HepG2 (cell line): ENCODE results near the gene MMP10. TPM values are rescaled to one million over a fixed set of nuclear protein-coding genes. Genes with fewer than 3 reads are reported as not detected.

Source experiments
- ATAC-seq: fragments of 200-7000 bp; cut with Tn5 transposase; 3 replicates; pipeline ENCODE4 v1.9.1; 2020; ENCODE audit warnings: mild to moderate bottlenecking, moderate library complexity
- BruUV-seq: library from RNA; stranded (reverse); fragments of 400-500 nt; replicated peaks from 2 replicates; lab custom pipeline; 2021; lab: Mats Ljungman, UMichigan
- CTCF ChIA-PET: fragments of 300-600 bp; formaldehyde crosslinking; extraction: SDS; loops from one replicate; lab custom pipeline; 2021; ENCODE audit warnings: low total read pairs, inconsistent platforms, low intra/inter-chr PET ratio; lab: Yijun Ruan, JAX
- POLR2A ChIA-PET: fragments of 350-600 bp; sonication (Branson Sonifier 250); formaldehyde crosslinking; loops from one replicate; lab custom pipeline; 2020; ENCODE audit warnings: antibody characterized with exemption, inconsistent platforms; lab: Yijun Ruan, JAX
- DNase-seq: peaks from one replicate; pipeline ENCODE4 v3.0.0-alpha.2; 2015; ENCODE audit warnings: low spot score
- FAIRE-seq: peaks from 3 replicates; lab custom pipeline; 2011; peaks lifted over from hg19 to GRCh38; lab: Jason Lieb, UNC
- H2AFZ ChIP-seq: one replicate; pipeline ENCODE4 v1.6.1; 2011; ENCODE audit warnings: low read length, inconsistent platforms
- H3K27ac ChIP-seq: fragments of 300-600 bp; 3 replicates; pipeline ENCODE4 v1.8.0; 2011; ENCODE audit warnings: mixed run types, mild to moderate bottlenecking, mixed read lengths, low read length, inconsistent platforms; ENCODE audit not compliant: insufficient read depth; ENCODE audit errors: extremely low read length
- H3K27me3 ChIP-seq, 2 experiments: fragments of 200-600 bp in 1 of 2; 2 replicates in 1 of 2; 3 replicates in 1 of 2; pipeline versions ENCODE4 v1.6.0 to v1.8.0; 2011; ENCODE audit warnings: low read length in 2 of 2, mild to moderate bottlenecking in 2 of 2, moderate library complexity in 2 of 2, inconsistent platforms in 1 of 2; ENCODE audit not compliant: insufficient read depth in 2 of 2, control insufficient read depth in 1 of 2
- H3K36me3 ChIP-seq, 2 experiments: fragments of 200-600 bp in 1 of 2; replicated peaks in 1 of 2; 2 replicates in 1 of 2; 3 replicates in 1 of 2; pipeline versions ENCODE4 v1.5.1 to v1.8.0; 2011; ENCODE audit warnings: low read length in 2 of 2, inconsistent platforms in 1 of 2; ENCODE audit not compliant: insufficient read depth in 2 of 2, control insufficient read depth in 1 of 2
- H3K4me1 ChIP-seq: 2 replicates; pipeline ENCODE4 v1.5.1; 2012; ENCODE audit warnings: low read length, inconsistent platforms; ENCODE audit not compliant: insufficient read depth
- H3K4me2 ChIP-seq: 2 replicates; pipeline ENCODE4 v1.6.0; 2011; ENCODE audit warnings: low read depth, low read length, inconsistent platforms
- H3K4me3 ChIP-seq, 3 experiments: fragments of 200-600 bp in 1 of 3; sonication (generic), shearing (Covaris generic) in 1 of 3; replicated peaks in 1 of 3; 2 replicates each; pipeline ENCODE4 v1.5.1; 2011 to 2016; ENCODE audit warnings: low read length in 3 of 3, inconsistent platforms in 2 of 3, low read depth in 2 of 3, mild to moderate bottlenecking in 2 of 3, control low read depth in 1 of 3, mixed read lengths in 1 of 3; ENCODE audit not compliant: insufficient read depth in 1 of 3
- H3K79me2 ChIP-seq: one replicate; pipeline ENCODE4 v1.6.1; 2011; ENCODE audit warnings: low read length, inconsistent platforms; ENCODE audit not compliant: insufficient read depth
- H3K9ac ChIP-seq: 2 replicates; pipeline ENCODE4 v1.6.0; 2011; ENCODE audit warnings: mild to moderate bottlenecking, low read depth, low read length, inconsistent platforms; ENCODE audit not compliant: insufficient read depth
- H3K9me3 ChIP-seq: 2 replicates; pipeline ENCODE4 v1.5.1; 2012; ENCODE audit warnings: mild to moderate bottlenecking, low read length
- H4K20me1 ChIP-seq: 2 replicates; pipeline ENCODE4 v1.6.0; 2011; ENCODE audit warnings: inconsistent platforms, mild to moderate bottlenecking, low read length, moderate library complexity; ENCODE audit not compliant: insufficient read depth
- ADNP ChIP-seq: sonication (generic); formaldehyde crosslinking; IDR thresholded peaks from 2 replicates; pipeline ENCODE4 v1.4.0; 2020; ENCODE audit warnings: missing genetic modification reagents
- AKAP8 ChIP-seq: sonication (generic); formaldehyde crosslinking; IDR thresholded peaks from 2 replicates; pipeline ENCODE4 v1.5.1; 2020; ENCODE audit warnings: mild to moderate bottlenecking, missing genetic modification reagents
- HNF4G ChIP-seq, 2 experiments: sonication (generic) in 1 of 2; formaldehyde crosslinking in 1 of 2; IDR thresholded peaks; 2 replicates each; pipeline versions ENCODE4 v1.4.0 to v1.6.1; 2011 to 2020; ENCODE audit warnings: borderline replicate concordance in 2 of 2, low read depth in 2 of 2, mild to moderate bottlenecking in 2 of 2, low read length in 1 of 2, missing genetic modification reagents in 1 of 2, moderate library complexity in 1 of 2
- PLRG1 ChIP-seq: fragments of 450-650 bp; conservative IDR thresholded peaks from 2 replicates; pipeline ENCODE4 v1.6.1; 2016
- ZNF20 ChIP-seq: sonication (generic); formaldehyde crosslinking; IDR thresholded peaks from 2 replicates; pipeline ENCODE4 v1.4.0; 2020; ENCODE audit warnings: mild to moderate bottlenecking, moderate library complexity, missing genetic modification reagents
- ZNF816 ChIP-seq: sonication (generic); formaldehyde crosslinking; IDR thresholded peaks from 2 replicates; pipeline ENCODE4 v1.8.0; 2022; ENCODE audit warnings: missing genetic modification reagents, mild to moderate bottlenecking, borderline replicate concordance
- WGBS: methylation state at CpG from one replicate; pipeline ENCODE4 v1.1.6; 2017; ENCODE audit warnings: low lambda C conversion rate; 5-methylcytosine and 5-hydroxymethylcytosine counted together
- in situ Hi-C: cut with HindIII; loops from 2 replicates; pipeline ENCODE4 v1.10.0; 2017; ENCODE audit warnings: low pct_unique_long_range_greater_than_20kb; ENCODE audit not compliant: extremely low pct_ligation_motif_present
- intact Hi-C: fragments of 100-400 bp; cut with micrococcal nuclease; formaldehyde crosslinking; loops from one replicate; pipeline ENCODE4 v1.10.0; 2022; ENCODE audit not compliant: unreplicated experiment
- polyA plus RNA-seq, 8 experiments: library from polyadenylated mRNA; depleted of rRNA in 3 of 8; stranded (reverse) in 7 of 8; unstranded in 1 of 8; fragments of >200 nt; fragmentation: Illumina TruSeq in 4 of 8; extraction: Trizol in 4 of 8; gene quantifications; 2 replicates each; pipeline versions ENCODE4 v1.2.1 to v1.2.3, GENCODE V29; 2011 to 2016; ENCODE audit warnings: low read depth in 4 of 8, missing spikeins in 1 of 8, mixed read lengths in 1 of 8; ENCODE audit not compliant: insufficient read depth in 1 of 8
- total RNA-seq, 5 experiments: library from RNA; depleted of rRNA; stranded (reverse); fragments of >200 nt; fragmentation: Illumina TruSeq; extraction: Trizol; gene quantifications; 2 replicates each; pipeline ENCODE4 v1.2.3, GENCODE V29; 2016; ENCODE audit warnings: low read depth in 1 of 5

MMP10 gene
- total and polyA plus RNA-seq, 2 of the 13 experiments (the other 11 are each of a cell fraction or from before 2014, with no cell fraction given): 0.03 TPM; not detected in 1

GRCh38 chr11:102767800-102768199, 12.6 kb downstream of the MMP10 start:
- ChIA-PET CTCF (no interaction called here), POLR2A (no interaction called here)
- Histone ChIP-seq H3K79me2 (no peaks in the 10 kb centered on the region), H3K36me3 (no peaks in the 10 kb centered on the region), H2AFZ (no peak overlapping the region), H3K4me1 (no peaks in the 10 kb centered on the region), H3K4me3 (no peak overlapping the region), H3K27me3 (peaks cover 0 to 10% of the 10 kb centered on the region in 2 experiments; a peak in 2 of 5 replicates), H3K9ac (no peak overlapping the region), H3K4me2 (no peak overlapping the region), H3K27ac (no peak overlapping the region), H4K20me1 (no peaks in the 10 kb centered on the region), H3K9me3 (no peaks in the 10 kb centered on the region)
- in situ Hi-C loops (no loop called here), intact Hi-C loops (no loop called here)
- DNase-seq: no peak
- FAIRE-seq: no peak
- WGBS: 55% methylated on average over 13 of the region's 18 CpGs
- TF ChIP-seq AKAP8 (CRISPR knock-in tag): no peak
- TF ChIP-seq ADNP (CRISPR knock-in tag): no peak
- TF ChIP-seq ZNF20 (CRISPR knock-in tag): no peak
- no peak for TF ChIP-seq ZNF816 (CRISPR knock-in tag)
- no peak for ATAC-seq
- no TSS peak for BruUV-seq

GRCh38 chr11:102763440-102763839, 17.0 kb downstream of the MMP10 start:
- Histone ChIP-seq H3K27me3 (peaks cover 0 to 10% of the 10 kb centered on the region in 2 experiments; a peak in 2 of 5 replicates), H3K9ac (no peak overlapping the region), H2AFZ (no peak overlapping the region), H4K20me1 (no peaks in the 10 kb centered on the region), H3K9me3 (no peaks in the 10 kb centered on the region), H3K27ac (no peak overlapping the region), H3K4me2 (no peak overlapping the region), H3K36me3 (no peaks in the 10 kb centered on the region), H3K4me1 (no peaks in the 10 kb centered on the region), H3K4me3 (no peak overlapping the region), H3K79me2 (no peaks in the 10 kb centered on the region)
- POLR2A ChIA-PET: no interaction called here
- no peak for FAIRE-seq
- CTCF ChIA-PET: no interaction called here
- no peak for DNase-seq
- TF ChIP-seq HNF4G (IDR thresholded peaks at IDR 0.05; ENCODE audit: borderline replicate concordance, low read depth, low read length): no peak
- no peak for TF ChIP-seq HNF4G (CRISPR knock-in tag; IDR thresholded peaks at IDR 0.05; ENCODE audit: borderline replicate concordance, low read depth)
- 0 out of 2 replicates have a peak, but pooled peaks have one; percentile 19 for TF ChIP-seq PLRG1
- ATAC-seq: no peak
- intact Hi-C loops: no loop called here
- in situ Hi-C loops: no loop called here
- WGBS: 1% methylated on average over 2 of the region's 2 CpGs
- BruUV-seq: no TSS peak
